ENCODE measurements around the gene RPS6KA5. TPM values are rescaled to one million over a fixed set of nuclear protein-coding genes. Genes with fewer than 3 reads are reported as not detected.
"Not testable (repeated sequence)": the region's sequence is repeated elsewhere in the genome, so short reads cannot be mapped to it uniquely, and the experiment has no call there.

Gene RPS6KA5
- total RNA-seq, 2 donors from 2014 or later, result 8.9 to 10.3 TPM

DNA sequence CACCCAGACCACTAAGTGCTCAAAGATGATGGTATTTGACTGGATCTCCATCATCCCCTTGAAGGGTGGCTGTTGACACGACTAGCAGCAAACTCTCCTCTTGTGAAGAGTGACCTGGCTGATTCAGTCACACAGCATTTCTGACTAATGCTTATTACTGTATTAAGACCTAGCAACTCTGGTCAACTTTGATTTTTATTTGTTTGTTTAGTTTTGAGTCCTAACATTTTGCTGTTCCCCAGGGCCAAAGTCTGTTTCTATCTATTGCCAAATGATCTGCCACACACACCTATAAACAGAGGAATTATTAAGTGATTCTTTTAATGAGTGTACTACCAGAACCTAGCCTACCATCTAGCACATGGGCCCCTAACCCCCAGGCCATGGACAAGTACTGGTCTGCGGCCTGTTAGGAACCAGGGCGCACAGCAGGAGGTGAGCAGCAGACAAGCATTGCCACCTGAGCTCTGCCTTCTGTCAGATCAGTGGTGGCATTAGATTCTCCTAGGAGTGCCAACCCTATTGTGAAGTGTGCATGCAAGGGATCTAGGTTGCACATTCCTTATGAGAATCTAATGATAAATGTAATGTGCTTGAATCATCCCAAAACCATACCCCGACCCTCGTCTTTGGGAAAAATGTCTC, 120.0 kb downstream of the RPS6KA5 start:
- H3K9me3 ChIP-seq, result no peaks in the 10 kb centered on the region
- intact Hi-C loops (cut with DNase I), result no loop called here
- no peak overlapping the region for H3K4me3 ChIP-seq
- H3K36me3 ChIP-seq, result no peaks in the 10 kb centered on the region
- H3K4me1 ChIP-seq (replicated peaks), result no peaks in the 10 kb centered on the region
- no peak overlapping the region for H3K27ac ChIP-seq
- WGBS, result 97% methylated on average over 5 of the region's 5 CpGs
- no peak for DNase-seq (ENCODE audit: low spot score)
- no peaks in the 10 kb centered on the region for H3K27me3 ChIP-seq (replicated peaks; ENCODE audit: insufficient read depth)
- TF ChIP-seq POLR2A (IDR thresholded peaks at IDR 0.05) (no peak), CTCF (IDR thresholded peaks at IDR 0.05) (no peak), POLR2AphosphoS5 (IDR thresholded peaks at IDR 0.05) (no peak)

GRCh38 chr14:90939252-90939795, 121.1 kb downstream of the RPS6KA5 start:
- H3K4me3 ChIP-seq; DNase-seq (ENCODE audit: low spot score); H3K9me3 ChIP-seq; intact Hi-C loops (cut with DNase I); H3K27ac ChIP-seq; H3K36me3 ChIP-seq; H3K27me3 ChIP-seq (replicated peaks; ENCODE audit: insufficient read depth); H3K4me1 ChIP-seq (replicated peaks): not testable (repeated sequence)
- whole genome bisulfite sequencing, result 98% methylated on average over 4 of the region's 4 CpGs

GRCh38 chr14:90938615-90939014, 121.8 kb downstream of the RPS6KA5 start:
- TF ChIP-seq CTCF (IDR thresholded peaks at IDR 0.05) (no peak), POLR2AphosphoS5 (IDR thresholded peaks at IDR 0.05) (no peak), POLR2A (IDR thresholded peaks at IDR 0.05) (no peak)
- no peaks in the 10 kb centered on the region for H3K36me3 ChIP-seq
- intact Hi-C loops (cut with DNase I), result no loop called here
- H3K27ac ChIP-seq, result no peak overlapping the region
- no peaks in the 10 kb centered on the region for H3K9me3 ChIP-seq
- no peak for DNase-seq (ENCODE audit: low spot score)
- H3K4me3 ChIP-seq, result no peak overlapping the region
- no peaks in the 10 kb centered on the region for H3K27me3 ChIP-seq (replicated peaks; ENCODE audit: insufficient read depth)
- no peaks in the 10 kb centered on the region for H3K4me1 ChIP-seq (replicated peaks)
- WGBS, result 97% methylated on average over 2 of the region's 2 CpGs

- intact Hi-C loops (cut with DNase I), result no loop called here
- no peak for TF ChIP-seq POLR2A (IDR thresholded peaks at IDR 0.05)
- TF ChIP-seq POLR2AphosphoS5 (IDR thresholded peaks at IDR 0.05), result no peak
- TF ChIP-seq CTCF (IDR thresholded peaks at IDR 0.05), result no peak
- DNase-seq (ENCODE audit: low spot score), result no peak
- no peak overlapping the region for H3K4me3 ChIP-seq
- H3K36me3 ChIP-seq, result no peaks in the 10 kb centered on the region
- no peaks in the 10 kb centered on the region for H3K27me3 ChIP-seq (replicated peaks; ENCODE audit: insufficient read depth)
- no peaks in the 10 kb centered on the region for H3K9me3 ChIP-seq
- H3K27ac ChIP-seq, result no peak overlapping the region
- 83% methylated on average over 3 of the region's 3 CpGs for WGBS
- no peaks in the 10 kb centered on the region for H3K4me1 ChIP-seq (replicated peaks)
Measured at GRCh38 chr14:90936757-90937440, 123.5 kb downstream of the RPS6KA5 start.

DNA sequence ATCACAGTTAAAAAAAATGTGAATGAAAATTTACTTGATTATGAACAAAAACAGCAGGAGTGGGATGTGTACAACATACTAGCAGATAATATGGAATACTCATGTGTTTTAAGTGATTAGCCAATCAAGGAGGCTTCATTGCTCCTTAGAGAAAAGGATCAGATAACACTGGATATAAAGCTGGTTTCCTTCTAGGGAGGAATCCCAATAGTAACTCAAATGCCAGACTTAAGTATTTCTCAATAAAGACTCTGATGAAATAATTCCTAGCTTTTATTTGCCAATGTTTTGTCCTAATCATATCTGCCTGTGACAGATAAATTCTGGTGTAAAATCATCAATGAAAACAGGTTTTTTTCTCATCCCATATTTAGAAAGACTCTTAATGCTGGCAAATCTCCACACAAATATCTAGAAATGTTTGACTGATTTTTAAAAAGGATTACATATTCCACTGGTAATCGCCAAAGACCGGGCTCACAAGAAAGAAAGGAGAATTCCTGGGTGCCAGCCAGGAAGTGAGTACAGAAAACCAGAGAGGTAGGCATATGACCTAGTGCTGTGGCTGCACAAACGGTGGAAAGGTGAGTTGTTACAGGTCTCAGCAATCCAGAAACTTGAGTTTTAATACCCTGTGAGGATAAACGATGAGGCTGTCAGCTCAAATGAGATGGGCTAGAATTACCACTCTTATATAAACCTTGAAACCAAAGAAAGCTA, 135.7 kb downstream of the RPS6KA5 start:
- Histone ChIP-seq H3K4me3 (no peak overlapping the region), H3K36me3 (no peaks in the 10 kb centered on the region), H3K4me1 (replicated peaks) (no peaks in the 10 kb centered on the region), H3K9me3 (no peaks in the 10 kb centered on the region), H3K27ac (no peak overlapping the region), H3K27me3 (replicated peaks; ENCODE audit: insufficient read depth) (no peaks in the 10 kb centered on the region)
- 33% methylated on average over 4 of the region's 4 CpGs for WGBS
- DNase-seq (ENCODE audit: low spot score), result no peak
- no peak for TF ChIP-seq CTCF (IDR thresholded peaks at IDR 0.05)
- TF ChIP-seq POLR2A (IDR thresholded peaks at IDR 0.05), result no peak
- no peak for TF ChIP-seq POLR2AphosphoS5 (IDR thresholded peaks at IDR 0.05)
- intact Hi-C loops (cut with DNase I), result no loop called here
